CD4-positive, alpha-beta T cell treated with Interleukin-10 for 1 hour (primary cell): ENCODE measurements around the gene PCDHA7.
"Not testable (repeated sequence)": the region's sequence is repeated elsewhere in the genome, so short reads cannot be mapped to it uniquely, and the experiment has no call there.

Experiments
- DNase-seq: peaks from one replicate; pipeline ENCODE4 v3.0.0-alpha.2; 2020

Gene PCDHA7

DNA sequence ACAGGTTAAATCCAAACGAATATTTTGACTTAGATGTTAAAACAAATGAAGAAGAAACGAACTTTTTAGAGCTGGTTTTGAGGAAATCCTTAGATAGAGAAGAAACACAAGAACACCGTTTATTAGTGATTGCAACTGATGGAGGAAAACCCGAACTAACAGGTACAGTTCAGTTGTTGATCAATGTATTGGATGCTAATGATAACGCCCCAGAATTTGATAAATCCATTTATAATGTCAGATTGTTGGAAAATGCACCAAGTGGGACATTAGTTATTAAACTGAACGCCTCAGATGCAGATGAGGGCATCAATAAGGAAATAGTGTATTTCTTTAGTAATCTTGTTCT, 11.8 kb upstream of the PCDHA7 start:
- no peak for DNase-seq

DNA sequence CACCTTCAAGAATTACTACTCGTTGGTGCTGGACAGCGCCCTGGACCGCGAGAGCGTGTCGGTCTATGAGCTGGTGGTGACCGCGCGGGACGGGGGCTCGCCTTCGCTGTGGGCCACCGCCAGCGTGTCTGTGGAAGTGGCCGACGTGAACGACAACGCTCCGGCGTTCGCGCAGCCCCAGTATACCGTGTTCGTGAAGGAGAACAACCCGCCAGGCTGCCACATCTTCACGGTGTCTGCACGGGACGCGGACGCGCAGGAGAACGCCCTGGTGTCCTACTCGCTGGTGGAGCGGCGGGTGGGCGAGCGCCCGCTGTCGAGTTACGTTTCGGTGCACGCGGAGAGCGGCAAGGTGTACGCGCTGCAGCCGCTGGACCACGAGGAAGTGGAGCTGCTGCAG, 11.1 kb upstream of the PCDHA7 start:
- DNase-seq = not testable (repeated sequence)

DNA sequence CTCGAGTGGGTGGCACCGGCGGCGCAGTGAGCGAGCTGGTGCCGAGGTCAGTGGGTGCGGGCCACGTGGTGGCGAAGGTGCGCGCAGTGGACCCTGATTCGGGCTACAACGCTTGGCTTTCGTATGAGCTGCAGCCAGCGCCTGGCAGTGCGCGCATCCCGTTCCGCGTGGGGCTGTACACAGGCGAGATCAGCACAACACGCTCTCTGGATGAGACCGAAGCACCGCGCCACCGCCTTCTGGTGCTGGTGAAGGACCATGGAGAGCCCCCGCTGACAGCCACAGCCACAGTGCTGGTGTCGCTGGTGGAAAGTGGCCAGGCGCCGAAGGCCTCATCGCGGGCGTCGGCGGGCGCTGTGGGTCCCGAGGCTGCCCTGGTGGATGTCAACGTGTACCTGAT, 10.6 kb upstream of the PCDHA7 start:
- no peak for DNase-seq

DNA sequence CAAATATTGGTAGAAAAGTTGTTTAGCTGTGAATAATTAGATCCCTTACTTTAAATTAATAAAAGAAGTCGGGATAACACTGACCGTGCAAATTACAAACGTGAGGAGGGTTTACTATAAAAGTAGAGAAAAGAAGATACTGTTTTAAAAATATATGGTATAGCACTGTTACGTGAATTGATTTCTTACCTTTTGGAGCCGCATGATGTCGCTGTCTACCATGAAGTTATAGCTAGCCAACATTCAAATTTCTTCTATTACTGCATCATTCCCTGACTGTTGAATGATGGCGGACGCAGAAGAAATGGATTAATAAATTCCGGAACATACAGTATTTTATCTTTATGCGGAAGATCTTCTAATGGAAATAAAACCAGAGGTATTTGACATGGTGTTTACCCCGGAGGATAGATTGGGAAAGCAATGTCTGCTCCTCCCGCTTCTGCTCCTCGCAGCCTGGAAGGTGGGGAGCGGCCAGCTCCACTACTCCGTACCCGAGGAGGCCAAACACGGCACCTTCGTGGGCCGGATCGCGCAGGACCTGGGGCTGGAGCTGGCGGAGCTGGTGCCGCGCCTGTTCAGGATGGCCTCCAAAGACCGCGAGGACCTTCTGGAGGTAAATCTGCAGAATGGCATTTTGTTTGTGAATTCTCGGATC, 6.2 kb upstream of the PCDHA7 start, which contains the start of gene PCDHA6:
PCDHA6 (plus strand) TSS at position 257 of the 658 bp plus-strand sequence; CDS start at position 389, 132 bp downstream.
- DNase-seq = no peak

DNA sequence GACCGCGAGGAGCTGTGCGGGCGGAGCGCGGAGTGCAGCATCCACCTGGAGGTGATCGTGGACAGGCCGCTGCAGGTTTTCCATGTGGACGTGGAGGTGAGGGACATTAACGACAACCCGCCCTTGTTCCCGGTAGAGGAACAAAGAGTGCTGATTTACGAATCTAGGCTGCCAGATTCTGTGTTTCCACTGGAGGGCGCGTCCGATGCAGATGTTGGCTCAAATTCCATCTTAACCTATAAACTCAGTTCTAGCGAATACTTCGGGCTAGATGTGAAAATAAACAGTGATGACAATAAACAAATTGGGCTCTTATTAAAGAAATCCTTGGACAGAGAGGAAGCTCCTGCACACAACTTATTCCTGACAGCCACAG, 5.7 kb upstream of the PCDHA7 start:
- DNase-seq = no peak

DNA sequence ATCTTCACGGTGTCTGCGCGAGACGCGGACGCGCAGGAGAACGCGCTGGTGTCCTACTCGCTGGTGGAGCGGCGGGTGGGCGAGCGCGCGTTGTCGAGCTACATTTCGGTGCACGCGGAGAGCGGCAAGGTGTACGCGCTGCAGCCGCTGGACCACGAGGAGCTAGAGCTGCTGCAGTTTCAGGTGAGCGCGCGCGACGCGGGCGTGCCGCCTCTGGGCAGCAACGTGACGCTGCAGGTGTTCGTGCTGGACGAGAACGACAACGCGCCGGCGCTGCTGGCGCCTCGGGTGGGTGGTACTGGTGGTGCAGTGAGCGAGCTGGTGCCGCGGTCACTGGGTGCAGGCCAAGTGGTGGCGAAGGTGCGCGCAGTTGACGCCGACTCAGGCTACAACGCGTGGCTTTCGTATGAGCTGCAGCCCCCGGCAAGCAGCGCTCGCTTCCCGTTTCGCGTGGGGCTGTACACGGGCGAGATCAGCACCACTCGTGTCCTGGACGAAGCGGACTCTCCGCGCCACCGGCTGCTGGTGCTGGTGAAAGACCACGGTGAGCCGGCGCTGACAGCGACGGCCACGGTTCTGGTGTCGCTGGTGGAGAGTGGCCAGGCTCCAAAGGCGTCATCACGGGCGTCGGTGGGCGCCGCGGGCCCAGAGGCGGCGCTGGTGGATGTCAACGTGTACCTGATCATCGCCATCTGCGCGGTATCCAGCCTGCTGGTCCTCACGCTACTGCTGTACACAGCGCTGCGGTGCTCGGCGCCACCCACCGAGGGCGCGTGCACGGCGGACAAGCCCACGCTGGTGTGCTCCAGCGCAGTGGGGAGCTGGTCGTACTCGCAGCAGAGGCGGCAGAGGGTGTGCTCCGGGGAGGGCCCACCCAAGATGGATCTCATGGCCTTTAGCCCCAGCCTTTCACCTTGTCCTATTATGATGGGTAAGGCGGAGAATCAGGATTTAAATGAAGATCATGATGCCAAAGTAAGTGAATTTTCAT, 4.3 kb upstream of the PCDHA7 start:
- DNase-seq = not testable (repeated sequence)

DNA sequence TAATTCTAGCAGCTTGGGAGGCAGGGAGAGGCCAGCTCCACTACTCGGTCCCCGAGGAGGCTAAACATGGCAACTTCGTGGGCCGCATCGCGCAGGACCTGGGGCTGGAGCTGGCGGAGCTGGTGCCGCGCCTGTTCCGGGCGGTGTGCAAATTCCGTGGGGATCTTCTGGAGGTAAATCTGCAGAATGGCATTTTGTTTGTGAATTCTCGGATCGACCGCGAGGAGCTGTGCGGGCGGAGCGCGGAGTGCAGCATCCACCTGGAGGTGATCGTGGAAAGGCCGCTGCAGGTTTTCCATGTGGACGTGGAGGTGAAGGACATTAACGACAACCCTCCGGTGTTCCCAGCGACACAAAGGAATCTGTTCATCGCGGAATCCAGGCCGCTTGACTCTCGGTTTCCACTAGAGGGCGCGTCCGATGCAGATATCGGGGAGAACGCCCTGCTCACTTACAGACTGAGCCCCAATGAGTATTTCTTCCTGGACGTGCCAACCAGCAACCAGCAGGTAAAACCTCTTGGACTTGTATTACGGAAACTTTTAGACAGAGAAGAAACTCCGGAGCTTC, 455 bp downstream of the PCDHA7 start:
- DNase-seq = not testable (repeated sequence)

DNA sequence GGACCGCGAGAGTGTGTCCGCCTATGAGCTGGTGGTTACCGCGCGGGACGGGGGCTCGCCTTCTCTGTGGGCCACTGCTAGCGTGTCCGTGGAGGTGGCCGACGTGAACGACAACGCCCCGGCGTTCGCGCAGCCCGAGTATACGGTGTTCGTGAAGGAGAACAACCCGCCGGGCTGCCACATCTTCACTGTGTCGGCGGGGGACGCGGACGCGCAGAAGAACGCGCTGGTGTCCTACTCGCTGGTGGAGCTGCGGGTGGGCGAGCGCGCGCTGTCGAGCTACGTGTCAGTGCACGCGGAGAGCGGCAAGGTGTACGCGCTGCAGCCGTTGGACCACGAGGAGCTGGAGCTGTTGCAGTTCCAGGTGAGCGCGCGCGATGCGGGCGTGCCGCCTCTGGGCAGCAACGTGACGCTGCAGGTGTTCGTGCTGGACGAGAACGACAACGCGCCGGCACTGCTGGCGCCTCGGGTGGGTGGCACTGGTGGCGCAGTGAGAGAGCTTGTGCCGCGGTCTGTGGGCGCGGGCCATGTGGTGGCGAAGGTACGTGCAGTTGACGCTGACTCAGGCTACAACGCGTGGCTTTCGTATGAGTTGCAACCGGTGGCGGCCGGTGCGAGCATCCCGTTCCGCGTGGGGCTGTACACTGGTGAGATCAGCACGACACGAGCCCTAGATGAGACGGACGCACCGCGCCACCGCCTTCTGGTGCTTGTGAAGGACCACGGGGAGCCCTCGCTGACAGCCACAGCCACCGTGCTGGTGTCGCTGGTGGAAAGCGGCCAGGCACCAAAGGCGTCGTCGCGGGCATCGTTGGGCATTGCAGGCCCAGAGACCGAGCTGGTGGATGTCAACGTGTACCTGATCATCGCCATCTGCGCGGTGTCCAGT, 1.8 kb downstream of the PCDHA7 start:
- DNase-seq = no peak

DNA sequence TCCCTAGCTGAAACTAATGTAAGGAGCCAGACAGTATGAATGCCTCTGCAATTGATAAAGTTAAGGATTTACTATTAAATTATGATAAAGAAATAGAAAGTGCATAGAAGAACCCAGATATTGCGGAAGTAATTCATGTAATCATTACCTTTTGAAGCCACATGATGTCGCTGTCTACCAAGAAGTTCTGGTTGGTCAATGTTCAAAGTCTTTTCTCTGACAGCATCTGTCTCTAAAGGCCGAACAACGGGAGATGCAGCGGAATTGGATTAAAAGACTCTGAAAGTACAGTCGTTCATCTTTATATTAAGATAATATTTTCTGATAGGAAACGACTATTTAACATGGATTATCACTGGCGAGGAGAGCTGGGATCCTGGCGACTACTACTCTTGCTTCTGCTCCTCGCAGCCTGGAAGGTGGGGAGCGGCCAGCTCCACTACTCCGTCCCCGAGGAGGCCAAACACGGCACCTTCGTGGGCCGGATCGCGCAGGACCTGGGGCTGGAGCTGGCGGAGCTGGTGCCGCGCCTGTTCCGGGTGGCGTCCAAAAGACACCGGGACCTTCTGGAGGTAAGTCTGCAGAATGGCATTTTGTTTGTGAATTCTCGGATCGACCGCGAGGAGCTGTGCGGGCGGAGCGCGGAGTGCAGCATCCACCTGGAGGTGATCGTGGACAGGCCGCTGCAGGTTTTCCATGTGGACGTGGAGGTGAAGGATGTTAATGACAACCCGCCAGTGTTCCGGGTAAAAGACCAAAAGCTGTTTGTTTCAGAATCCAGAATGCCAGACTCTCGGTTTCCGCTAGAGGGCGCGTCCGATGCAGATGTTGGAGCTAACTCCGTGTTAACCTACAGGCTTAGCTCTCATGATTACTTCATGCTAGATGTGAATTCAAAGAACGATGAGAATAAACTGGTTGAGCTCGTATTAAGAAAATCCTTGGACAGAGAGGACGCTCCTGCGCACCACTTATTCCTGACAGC, 7.2 kb downstream of the PCDHA7 start, which contains the start of gene PCDHA8:
PCDHA8 (plus strand) TSS at position 210 of the 985 bp plus-strand sequence; CDS start at position 345, 135 bp downstream.
- DNase-seq = peak; percentile 4

DNA sequence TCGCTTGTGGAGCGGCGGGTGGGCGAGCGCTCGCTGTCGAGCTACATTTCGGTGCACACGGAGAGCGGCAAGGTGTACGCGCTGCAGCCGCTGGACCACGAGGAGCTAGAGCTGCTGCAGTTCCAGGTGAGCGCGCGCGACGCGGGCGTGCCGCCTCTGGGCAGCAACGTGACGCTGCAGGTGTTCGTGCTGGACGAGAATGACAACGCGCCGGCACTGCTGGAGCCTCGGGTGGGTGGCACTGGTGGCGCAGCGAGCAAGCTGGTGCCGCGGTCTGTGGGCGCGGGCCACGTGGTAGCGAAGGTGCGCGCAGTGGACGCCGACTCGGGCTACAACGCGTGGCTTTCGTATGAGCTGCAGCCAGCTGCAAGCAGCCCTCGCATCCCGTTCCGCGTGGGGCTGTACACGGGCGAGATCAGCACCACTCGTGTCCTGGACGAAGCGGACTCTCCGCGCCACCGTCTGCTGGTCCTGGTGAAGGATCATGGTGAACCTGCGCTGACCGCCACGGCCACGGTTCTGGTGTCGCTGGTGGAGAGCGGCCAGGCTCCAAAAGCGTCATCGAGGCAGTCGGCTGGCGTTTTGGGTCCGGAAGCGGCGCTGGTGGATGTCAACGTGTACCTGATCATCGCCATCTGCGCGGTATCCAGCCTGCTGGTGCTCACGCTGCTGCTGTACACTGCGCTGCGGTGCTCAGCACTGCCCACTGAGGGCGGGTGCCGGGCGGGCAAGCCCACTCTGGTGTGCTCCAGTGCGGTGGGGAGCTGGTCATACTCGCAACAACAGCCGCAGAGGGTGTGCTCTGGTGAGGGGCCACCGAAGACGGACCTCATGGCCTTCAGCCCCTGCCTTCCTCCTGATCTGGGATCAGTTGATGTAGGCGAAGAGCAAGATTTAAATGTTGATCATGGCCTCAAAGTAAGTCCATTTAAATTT, 9.0 kb downstream of the PCDHA7 start:
- DNase-seq = no peak

DNA sequence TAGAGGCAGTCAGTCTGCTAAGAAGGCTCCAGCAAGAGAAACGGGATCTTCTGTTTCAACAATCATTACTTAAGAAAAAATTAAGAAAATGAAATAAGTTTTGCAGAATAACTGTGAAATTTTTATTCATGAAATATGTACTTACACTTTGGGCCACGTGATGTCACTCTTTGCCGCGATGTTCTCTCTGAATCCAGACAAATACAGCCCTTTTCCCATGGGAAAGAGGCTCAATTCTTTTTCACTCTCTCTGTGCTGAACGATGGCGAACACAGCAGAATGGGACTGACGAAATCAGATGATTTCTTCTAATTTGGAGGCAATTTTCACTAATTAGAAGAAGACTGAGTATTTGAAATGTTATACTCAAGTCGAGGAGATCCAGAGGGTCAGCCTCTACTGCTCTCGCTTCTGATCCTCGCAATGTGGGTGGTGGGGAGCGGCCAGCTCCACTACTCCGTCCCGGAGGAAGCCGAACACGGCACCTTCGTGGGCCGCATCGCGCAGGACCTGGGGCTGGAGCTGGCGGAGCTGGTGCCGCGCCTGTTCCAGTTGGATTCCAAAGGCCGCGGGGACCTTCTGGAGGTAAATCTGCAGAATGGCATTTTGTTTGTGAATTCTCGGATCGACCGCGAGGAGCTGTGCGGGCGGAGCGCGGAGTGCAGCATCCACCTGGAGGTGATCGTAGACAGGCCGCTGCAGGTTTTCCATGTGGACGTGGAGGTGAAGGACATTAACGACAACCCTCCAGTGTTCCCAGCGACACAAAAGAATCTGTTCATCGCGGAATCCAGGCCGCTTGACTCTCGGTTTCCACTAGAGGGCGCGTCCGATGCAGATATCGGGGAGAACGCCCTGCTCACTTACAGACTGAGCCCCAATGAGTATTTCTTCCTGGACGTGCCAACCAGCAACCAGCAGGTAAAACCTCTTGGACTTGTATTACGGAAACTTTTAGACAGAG, 14.4 kb downstream of the PCDHA7 start, which contains the start of gene PCDHA9:
PCDHA9 (plus strand) TSS at position 244 of the 964 bp plus-strand sequence; CDS start at position 358, 114 bp downstream.
- not testable (repeated sequence) for DNase-seq

DNA sequence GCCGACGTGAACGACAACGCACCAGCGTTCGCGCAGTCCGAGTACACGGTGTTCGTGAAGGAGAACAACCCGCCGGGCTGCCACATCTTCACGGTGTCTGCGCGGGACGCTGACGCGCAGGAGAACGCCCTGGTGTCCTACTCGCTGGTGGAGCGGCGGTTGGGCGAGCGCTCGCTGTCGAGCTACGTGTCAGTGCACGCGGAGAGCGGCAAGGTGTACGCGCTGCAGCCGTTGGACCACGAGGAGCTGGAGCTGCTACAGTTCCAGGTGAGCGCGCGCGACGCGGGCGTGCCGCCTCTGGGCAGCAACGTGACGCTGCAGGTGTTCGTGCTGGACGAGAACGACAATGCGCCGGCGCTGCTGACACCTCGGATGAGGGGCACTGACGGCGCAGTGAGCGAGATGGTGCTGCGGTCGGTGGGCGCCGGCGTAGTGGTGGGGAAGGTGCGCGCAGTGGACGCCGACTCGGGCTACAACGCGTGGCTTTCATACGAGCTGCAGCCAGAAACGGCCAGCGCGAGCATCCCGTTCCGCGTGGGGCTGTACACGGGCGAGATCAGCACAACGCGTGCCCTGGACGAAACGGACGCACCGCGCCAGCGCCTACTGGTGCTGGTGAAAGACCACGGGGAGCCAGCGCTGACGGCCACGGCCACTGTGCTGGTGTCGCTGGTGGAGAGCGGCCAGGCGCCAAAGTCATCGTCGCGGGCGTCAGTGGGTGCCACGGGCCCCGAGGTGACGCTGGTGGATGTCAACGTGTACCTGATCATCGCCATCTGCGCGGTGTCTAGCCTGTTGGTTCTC, 16.0 kb downstream of the PCDHA7 start:
- not testable (repeated sequence) for DNase-seq

DNA sequence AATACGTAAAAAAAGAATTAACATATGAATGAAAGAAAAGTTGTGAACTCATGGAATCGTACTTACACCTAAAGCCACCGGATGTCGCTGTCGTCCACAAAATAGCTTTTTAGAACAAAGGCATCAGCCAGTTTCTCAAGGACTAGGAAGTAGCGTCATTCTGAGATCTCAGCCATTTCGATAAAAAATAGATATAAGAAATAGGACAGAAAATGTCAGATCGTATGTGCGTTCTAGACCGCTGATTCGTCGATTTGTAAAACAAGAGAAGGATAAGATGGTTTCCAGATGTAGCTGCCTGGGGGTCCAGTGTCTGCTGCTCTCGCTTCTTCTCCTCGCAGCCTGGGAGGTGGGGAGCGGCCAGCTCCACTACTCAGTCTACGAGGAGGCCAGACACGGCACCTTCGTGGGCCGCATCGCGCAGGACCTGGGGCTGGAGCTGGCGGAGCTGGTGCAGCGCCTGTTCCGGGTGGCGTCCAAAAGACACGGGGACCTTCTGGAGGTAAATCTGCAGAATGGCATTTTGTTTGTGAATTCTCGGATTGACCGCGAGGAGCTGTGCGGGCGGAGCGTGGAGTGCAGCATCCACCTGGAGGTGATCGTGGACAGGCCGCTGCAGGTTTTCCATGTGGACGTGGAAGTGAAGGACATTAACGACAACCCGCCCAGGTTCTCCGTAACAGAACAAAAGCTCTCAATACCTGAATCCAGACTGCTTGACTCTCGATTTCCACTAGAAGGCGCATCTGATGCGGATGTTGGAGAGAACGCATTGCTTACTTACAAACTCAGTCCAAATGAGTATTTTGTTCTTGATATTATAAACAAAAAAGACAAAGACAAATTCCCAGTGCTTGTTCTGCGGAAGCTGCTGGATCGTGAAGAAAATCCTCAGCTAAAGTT, 22.0 kb downstream of the PCDHA7 start, which contains the start of gene PCDHA10:
PCDHA10 (plus strand) TSS at position 126 of the 903 bp plus-strand sequence; CDS start at position 278, 152 bp downstream.
- DNase-seq = no peak

DNA sequence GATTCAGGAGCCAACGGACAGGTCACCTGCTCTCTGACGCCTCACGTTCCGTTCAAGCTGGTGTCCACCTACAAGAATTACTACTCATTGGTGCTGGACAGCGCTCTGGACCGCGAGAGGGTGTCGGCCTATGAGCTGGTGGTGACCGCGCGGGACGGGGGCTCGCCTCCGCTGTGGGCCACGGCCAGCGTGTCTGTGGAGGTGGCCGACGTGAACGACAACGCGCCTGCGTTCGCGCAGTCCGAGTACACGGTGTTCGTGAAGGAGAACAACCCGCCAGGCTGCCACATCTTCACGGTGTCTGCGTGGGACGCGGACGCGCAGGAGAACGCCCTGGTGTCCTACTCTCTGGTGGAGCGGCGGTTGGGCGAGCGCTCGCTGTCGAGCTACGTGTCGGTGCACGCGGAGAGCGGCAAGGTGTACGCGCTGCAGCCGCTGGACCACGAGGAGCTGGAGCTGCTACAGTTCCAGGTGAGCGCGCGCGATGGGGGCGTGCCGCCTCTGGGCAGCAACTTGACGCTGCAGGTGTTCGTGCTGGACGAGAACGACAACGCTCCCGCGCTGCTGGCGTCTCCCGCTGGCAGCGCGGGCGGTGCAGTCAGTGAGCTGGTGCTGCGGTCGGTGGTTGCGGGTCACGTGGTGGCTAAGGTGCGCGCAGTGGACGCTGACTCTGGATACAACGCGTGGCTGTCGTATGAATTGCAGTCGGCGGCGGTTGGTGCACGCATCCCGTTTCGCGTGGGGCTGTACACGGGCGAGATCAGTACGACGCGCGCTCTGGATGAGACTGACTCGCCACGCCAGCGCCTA, 23.3 kb downstream of the PCDHA7 start:
- no peak for DNase-seq

DNA sequence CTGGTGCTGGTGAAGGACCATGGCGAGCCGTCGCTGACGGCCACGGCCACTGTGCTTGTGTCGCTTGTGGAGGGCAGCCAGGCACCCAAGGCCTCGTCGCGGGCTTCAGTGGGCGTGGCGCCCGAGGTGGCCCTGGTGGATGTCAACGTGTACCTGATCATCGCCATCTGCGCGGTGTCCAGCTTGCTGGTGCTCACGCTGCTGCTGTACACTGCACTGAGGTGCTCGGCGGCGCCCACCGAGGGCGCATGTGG, 23.8 kb downstream of the PCDHA7 start:
- DNase-seq = no peak
